A549 treated with Hydrocortisone at 1 μM for 4 hours (cell line): Measurements from ENCODE around the gene OR14A2. TPM values are rescaled to one million over a fixed set of nuclear protein-coding genes. Genes with fewer than 3 reads are reported as not detected.

ENCODE experiments used
- total RNA-seq: library from RNA; stranded (reverse); fragments of 200-300 nt; extraction: Qiagen RNA extraction; gene quantifications from 5 replicates; pipeline ENCODE4 v1.2.3, GENCODE V29; 2022

Gene OR14A2
- total RNA-seq, result not detected in 5 replicates

DNA sequence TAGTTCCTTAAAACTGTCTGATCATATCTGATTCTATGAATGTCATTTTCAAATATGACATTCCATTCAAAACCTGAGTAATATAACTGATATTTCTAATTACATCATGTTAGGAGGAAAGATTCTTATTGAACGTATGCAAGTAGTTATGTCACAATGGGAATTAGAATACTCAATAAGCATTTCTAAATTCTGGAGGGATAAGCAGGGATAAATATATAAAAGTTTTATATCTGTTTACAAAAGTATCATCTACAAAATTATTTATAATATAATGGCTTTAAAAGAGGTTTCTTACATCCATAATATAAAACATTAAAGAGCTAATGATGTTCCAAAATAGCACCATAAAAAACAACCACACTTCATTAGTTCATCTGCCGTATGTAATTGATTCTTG, at the start of gene OR14A2:
OR14A2 (minus strand) TSS at position 101 of the 400 bp plus-strand sequence.

DNA sequence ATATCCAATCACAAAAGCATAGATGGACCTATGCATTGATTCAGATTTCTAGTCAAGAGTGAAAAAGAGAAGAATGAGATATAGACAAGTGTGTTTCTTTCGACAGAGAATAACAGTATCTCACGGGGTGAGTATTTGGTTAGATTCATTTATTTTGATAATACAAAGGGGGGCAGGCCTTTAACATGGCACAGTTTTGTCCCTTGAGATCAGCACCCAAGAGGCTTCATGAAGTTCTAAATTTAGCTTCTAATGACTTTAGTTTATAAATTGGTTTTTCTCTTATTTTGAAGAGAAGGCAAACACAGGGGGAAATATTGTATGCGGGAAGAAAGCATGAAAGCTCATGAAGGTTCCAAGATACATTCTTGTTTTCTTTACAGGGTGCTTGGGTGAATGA, 12.5 kb upstream of the OR14A2 start, which contains the start of gene OR1C1:
OR1C1 (minus strand) TSS at position 101 of the 400 bp plus-strand sequence. CDS start 2,150 bp downstream, outside the sequence.

DNA sequence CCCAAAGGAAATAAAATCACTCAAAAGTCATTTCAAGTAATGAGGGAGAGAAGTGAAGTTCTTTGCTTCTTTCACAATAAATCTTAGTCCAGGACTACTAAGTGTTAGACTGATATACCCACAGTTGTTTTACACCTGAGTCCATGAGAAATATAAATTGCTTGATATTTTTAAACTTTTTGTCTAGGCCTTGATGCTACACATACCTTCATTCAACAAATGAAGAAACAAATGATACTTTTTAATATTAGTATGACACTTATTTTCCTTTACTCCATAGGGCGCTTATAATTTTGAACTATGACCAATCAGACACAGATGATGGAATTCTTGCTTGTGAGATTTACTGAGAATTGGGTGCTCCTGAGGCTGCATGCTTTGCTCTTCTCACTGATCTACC, 9.6 kb downstream of the OR14A2 start, which contains the start of gene OR14K1:
OR14K1 (plus strand) TSS at position 301 of the 400 bp plus-strand sequence; CDS start at position 301, 0 bp downstream.

DNA sequence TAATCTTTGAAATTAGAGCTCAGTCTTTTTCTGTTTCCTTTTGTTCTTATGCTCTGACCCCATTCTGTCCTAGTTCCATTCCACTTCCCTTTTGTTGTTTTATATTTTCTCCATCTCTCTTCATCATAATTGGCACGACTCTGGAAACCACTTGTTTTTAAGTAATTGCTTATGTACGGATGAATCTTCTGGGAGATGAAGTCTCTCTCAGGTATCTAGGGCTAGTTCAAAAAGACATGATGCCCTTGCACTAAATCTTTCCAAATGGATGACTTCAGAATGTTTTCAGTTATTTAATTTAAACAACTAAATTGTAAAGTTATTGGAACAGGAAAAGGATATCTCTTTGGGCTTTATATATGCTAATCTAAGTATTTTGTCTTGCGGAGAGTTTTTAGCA, 31.4 kb downstream of the OR14A2 start, which contains the start of gene OR6F1:
OR6F1 (minus strand) TSS at position 101 of the 400 bp plus-strand sequence. CDS start 3,891 bp downstream, outside the sequence.

DNA sequence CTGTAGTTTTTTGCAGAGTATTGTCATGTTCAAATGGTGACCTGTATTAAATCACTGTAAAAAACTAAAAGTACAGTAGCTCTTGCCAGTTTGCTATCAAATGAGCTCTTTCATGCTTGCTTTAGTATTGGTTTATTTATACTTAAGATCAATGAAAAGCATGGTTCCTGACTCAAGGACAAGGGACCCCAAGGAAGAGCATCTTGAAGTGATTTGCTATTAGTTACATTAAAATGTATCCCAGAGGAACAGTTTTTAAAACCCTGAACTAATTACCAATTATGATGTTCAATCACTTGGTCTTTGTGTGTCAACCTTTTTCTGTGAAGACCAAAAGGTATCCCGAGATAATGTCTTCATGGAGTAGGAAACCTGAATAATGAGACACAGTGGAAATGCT, 68.3 kb downstream of the OR14A2 start, which contains the start of gene OR13G1:
OR13G1 (minus strand) TSS at position 101 of the 400 bp plus-strand sequence. CDS start 6,698 bp downstream, outside the sequence.

Other genes starting within 250 kb of the OR14A2 start
- gene OR2C3, start 211.7 kb downstream of the OR14A2 start, total RNA-seq, result not detected in 5 replicates
- gene GCSAML, start 199.0 kb downstream of the OR14A2 start, total RNA-seq, result not detected in 5 replicates
- not detected in 5 replicates for gene OR2G2, start 159.8 kb downstream of the OR14A2 start, total RNA-seq
- gene OR2G3, start 142.6 kb downstream of the OR14A2 start, total RNA-seq, result not detected in 5 replicates
- gene OR13G1, start 68.4 kb downstream of the OR14A2 start, total RNA-seq, result not detected in 5 replicates
- not detected in 5 replicates for gene OR6F1, start 31.5 kb downstream of the OR14A2 start, total RNA-seq
- gene OR14K1, start 9.5 kb downstream of the OR14A2 start, total RNA-seq, result not detected in 5 replicates
- not detected in 5 replicates for gene OR1C1, start 12.4 kb upstream of the OR14A2 start, total RNA-seq
- gene OR14A16, start 76.0 kb upstream of the OR14A2 start, total RNA-seq, result not detected in 5 replicates
- not detected in 5 replicates for gene OR11L1, start 93.8 kb upstream of the OR14A2 start, total RNA-seq
- not detected in 5 replicates for gene TRIM58, start 109.0 kb upstream of the OR14A2 start, total RNA-seq
- gene OR2W3, start 147.4 kb upstream of the OR14A2 start, total RNA-seq, result not detected in 5 replicates
- gene OR2T8, start 172.1 kb upstream of the OR14A2 start, total RNA-seq, result not detected in 5 replicates
- not detected in 5 replicates for gene OR2AJ1, start 176.7 kb upstream of the OR14A2 start, total RNA-seq
- gene OR2L8, start 200.7 kb upstream of the OR14A2 start, total RNA-seq, result not detected in 5 replicates
- not detected in 5 replicates for gene OR2AK2, start 217.1 kb upstream of the OR14A2 start, total RNA-seq